Transverse colon (tissue), 4 donors: ENCODE measurements around the gene GLCE.

Experiments used
- POLR2A ChIP-seq: fragments of 450-650 bp; IDR thresholded peaks from one replicate; pipeline ENCODE4 v1.6.1; 2016; ENCODE audit warnings: antibody characterized with exemption, mild to moderate bottlenecking, moderate library complexity
- POLR2AphosphoS5 ChIP-seq, 3 donors: sonication (generic); formaldehyde crosslinking; IDR thresholded peaks; one replicate each; pipeline ENCODE4 v1.6.1; 2016; ENCODE audit warnings: antibody characterized with exemption in 3 of 3
- TF ChIP-seq, protein P1 (sequence below), 5 experiments: fragments of 200-600 bp in 3 of 5; fragments of 450-650 bp in 2 of 5; sonication (generic) in 3 of 5; IDR thresholded peaks; 1 replicate in 2 of 5; 2 replicates in 3 of 5; pipeline ENCODE4 v1.5.1; 2016 to 2017; ENCODE audit warnings: antibody characterized with exemption in 5 of 5, inconsistent platforms in 3 of 5, mild to moderate bottlenecking in 2 of 5, moderate library complexity in 1 of 5

DNA sequence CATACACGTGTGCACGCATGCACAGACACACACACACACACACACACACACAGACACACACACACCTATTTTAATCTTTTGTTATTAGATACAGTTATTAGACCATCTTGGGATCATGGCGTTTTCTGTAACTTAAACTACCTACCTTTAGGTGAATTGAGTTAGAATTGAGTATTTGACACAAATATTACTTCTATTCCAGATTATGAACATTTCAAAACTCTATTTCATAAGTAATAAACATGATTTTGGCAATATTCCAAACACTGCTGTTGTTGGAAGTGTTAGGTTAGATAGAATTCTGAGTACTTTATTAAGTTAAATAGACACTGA is 65.6 kb downstream of the GLCE start:
- TF ChIP-seq, protein P1, sequence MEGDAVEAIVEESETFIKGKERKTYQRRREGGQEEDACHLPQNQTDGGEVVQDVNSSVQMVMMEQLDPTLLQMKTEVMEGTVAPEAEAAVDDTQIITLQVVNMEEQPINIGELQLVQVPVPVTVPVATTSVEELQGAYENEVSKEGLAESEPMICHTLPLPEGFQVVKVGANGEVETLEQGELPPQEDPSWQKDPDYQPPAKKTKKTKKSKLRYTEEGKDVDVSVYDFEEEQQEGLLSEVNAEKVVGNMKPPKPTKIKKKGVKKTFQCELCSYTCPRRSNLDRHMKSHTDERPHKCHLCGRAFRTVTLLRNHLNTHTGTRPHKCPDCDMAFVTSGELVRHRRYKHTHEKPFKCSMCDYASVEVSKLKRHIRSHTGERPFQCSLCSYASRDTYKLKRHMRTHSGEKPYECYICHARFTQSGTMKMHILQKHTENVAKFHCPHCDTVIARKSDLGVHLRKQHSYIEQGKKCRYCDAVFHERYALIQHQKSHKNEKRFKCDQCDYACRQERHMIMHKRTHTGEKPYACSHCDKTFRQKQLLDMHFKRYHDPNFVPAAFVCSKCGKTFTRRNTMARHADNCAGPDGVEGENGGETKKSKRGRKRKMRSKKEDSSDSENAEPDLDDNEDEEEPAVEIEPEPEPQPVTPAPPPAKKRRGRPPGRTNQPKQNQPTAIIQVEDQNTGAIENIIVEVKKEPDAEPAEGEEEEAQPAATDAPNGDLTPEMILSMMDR (IDR thresholded peaks at IDR 0.05) = peak in 1 of 5 experiments; percentile 4
- TF ChIP-seq POLR2A = no peak
- TF ChIP-seq POLR2AphosphoS5 (IDR thresholded peaks at IDR 0.05) = no peak
